Neural progenitor cell (in vitro differentiated cells): ENCODE results near the gene CCDC15.

Experiments
- EZH2 ChIP-seq: fragments of 200-600 bp; sonication (generic); IDR thresholded peaks from 2 replicates; pipeline ENCODE4 v1.6.1; 2017; ENCODE audit warnings: antibody characterized with exemption, mild to moderate bottlenecking, moderate library complexity
- EZH2phosphoT487 ChIP-seq: fragments of 200-600 bp; sonication (generic); IDR thresholded peaks from 2 replicates; pipeline ENCODE4 v1.6.1; 2017; ENCODE audit warnings: antibody characterized with exemption
- TF ChIP-seq, protein P1 (sequence below): fragments of 200-600 bp; sonication (generic); IDR thresholded peaks from 2 replicates; pipeline ENCODE4 v1.5.1; 2017; ENCODE audit warnings: antibody characterized with exemption, mild to moderate bottlenecking

DNA sequence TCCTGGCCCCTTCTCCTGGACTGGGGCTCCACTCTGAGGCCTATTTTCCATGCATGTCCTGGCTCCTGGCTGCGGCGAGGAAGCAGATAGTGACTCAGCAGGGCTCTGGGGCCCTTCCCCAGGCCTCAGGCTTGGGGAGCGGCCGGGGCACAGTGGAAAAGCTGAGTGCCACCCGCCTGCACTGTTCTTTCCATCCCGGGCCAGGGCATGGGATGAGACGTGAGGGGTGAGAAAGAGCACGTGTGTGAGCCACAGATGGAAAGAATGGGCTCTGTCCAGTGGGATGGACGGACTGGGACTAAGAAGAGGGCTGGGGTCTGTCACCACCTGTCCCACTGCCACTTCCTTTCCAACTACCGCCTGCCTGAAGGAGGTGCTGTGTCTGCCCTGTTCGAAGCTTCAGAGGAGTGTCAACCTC, 121.9 kb downstream of the CCDC15 start:
- TF ChIP-seq, protein P1, sequence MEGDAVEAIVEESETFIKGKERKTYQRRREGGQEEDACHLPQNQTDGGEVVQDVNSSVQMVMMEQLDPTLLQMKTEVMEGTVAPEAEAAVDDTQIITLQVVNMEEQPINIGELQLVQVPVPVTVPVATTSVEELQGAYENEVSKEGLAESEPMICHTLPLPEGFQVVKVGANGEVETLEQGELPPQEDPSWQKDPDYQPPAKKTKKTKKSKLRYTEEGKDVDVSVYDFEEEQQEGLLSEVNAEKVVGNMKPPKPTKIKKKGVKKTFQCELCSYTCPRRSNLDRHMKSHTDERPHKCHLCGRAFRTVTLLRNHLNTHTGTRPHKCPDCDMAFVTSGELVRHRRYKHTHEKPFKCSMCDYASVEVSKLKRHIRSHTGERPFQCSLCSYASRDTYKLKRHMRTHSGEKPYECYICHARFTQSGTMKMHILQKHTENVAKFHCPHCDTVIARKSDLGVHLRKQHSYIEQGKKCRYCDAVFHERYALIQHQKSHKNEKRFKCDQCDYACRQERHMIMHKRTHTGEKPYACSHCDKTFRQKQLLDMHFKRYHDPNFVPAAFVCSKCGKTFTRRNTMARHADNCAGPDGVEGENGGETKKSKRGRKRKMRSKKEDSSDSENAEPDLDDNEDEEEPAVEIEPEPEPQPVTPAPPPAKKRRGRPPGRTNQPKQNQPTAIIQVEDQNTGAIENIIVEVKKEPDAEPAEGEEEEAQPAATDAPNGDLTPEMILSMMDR = no peak
- no peak for TF ChIP-seq EZH2
- no peak for TF ChIP-seq EZH2phosphoT487
